ENCODE results near the gene NFYB.
A peak's percentile ranks its signal among the peaks of the same experiment; 100 is the strongest.

The NFYB gene

GRCh38 chr12:104134882-104135281 is 3.1 kb downstream of the NFYB start:
- in situ Hi-C loops (cut with HindIII; ENCODE audit: low sequenced_read_pairs), result no loop called here
- TF ChIP-seq CTCF (IDR thresholded peaks at IDR 0.05; ENCODE audit: low read depth, low read length), result no peak
- no peak for DNase-seq (ENCODE audit: low read depth, low spot score)
- no peak overlapping the region for H3K4me3 ChIP-seq (ENCODE audit: low read depth, low read length)

- no peak overlapping the region for H3K4me3 ChIP-seq (ENCODE audit: low read depth, low read length)
- in situ Hi-C loops (cut with HindIII; ENCODE audit: low sequenced_read_pairs), result no loop called here
- peak; percentile 14 for DNase-seq (ENCODE audit: low read depth, low spot score)
- TF ChIP-seq CTCF (IDR thresholded peaks at IDR 0.05; ENCODE audit: low read depth, low read length), result no peak
Measured at GRCh38 chr12:104133866-104134265, 4.1 kb downstream of the NFYB start.

- in situ Hi-C loops (cut with HindIII; ENCODE audit: low sequenced_read_pairs), result no loop called here
- no peak for TF ChIP-seq CTCF (IDR thresholded peaks at IDR 0.05; ENCODE audit: low read depth, low read length)
- DNase-seq (ENCODE audit: low read depth, low spot score), result no peak
- no peak overlapping the region for H3K4me3 ChIP-seq (ENCODE audit: low read depth, low read length)
Measured at GRCh38 chr12:104133321-104133720, 4.7 kb downstream of the NFYB start.

GRCh38 chr12:104132351-104132956 is 5.6 kb downstream of the NFYB start:
- in situ Hi-C loops (cut with HindIII; ENCODE audit: low sequenced_read_pairs), result no loop called here
- no peak for DNase-seq (ENCODE audit: low read depth, low spot score)
- no peak for TF ChIP-seq CTCF (IDR thresholded peaks at IDR 0.05; ENCODE audit: low read depth, low read length)
- no peak overlapping the region for H3K4me3 ChIP-seq (ENCODE audit: low read depth, low read length)

GRCh38 chr12:104131609-104132008 is 6.4 kb downstream of the NFYB start:
- TF ChIP-seq CTCF (IDR thresholded peaks at IDR 0.05; ENCODE audit: low read depth, low read length), result no peak
- DNase-seq (ENCODE audit: low read depth, low spot score), result no peak
- in situ Hi-C loops (cut with HindIII; ENCODE audit: low sequenced_read_pairs), result no loop called here
- no peak overlapping the region for H3K4me3 ChIP-seq (ENCODE audit: low read depth, low read length)

GRCh38 chr12:104130760-104131159 is 7.2 kb downstream of the NFYB start:
- H3K4me3 ChIP-seq (ENCODE audit: low read depth, low read length), result no peak overlapping the region
- peak; percentile 12 for DNase-seq (ENCODE audit: low read depth, low spot score)
- TF ChIP-seq CTCF (IDR thresholded peaks at IDR 0.05; ENCODE audit: low read depth, low read length), result no peak
- in situ Hi-C loops (cut with HindIII; ENCODE audit: low sequenced_read_pairs), result no loop called here

GRCh38 chr12:104126548-104126947 is 11.5 kb downstream of the NFYB start:
- TF ChIP-seq CTCF (IDR thresholded peaks at IDR 0.05; ENCODE audit: low read depth, low read length), result no peak
- in situ Hi-C loops (cut with HindIII; ENCODE audit: low sequenced_read_pairs), result no loop called here
- no peak for DNase-seq (ENCODE audit: low read depth, low spot score)
- no peak overlapping the region for H3K4me3 ChIP-seq (ENCODE audit: low read depth, low read length)
